HEK293T (cell line): ENCODE data around the gene ELP2.

Experiments used
- BHLHE40 ChIP-seq: fragments of 450-650 bp; IDR thresholded peaks from 2 replicates; pipeline ENCODE4 v1.6.1; 2016; ENCODE audit warnings: mild to moderate bottlenecking, moderate library complexity, borderline replicate concordance
- CTBP1 ChIP-seq: fragments of 450-650 bp; IDR thresholded peaks from 2 replicates; pipeline ENCODE4 v1.6.1; 2016; ENCODE audit warnings: borderline replicate concordance
- FOXA1 ChIP-seq: fragments of 450-650 bp; IDR thresholded peaks from 2 replicates; pipeline ENCODE4 v1.6.1; 2016; ENCODE audit warnings: mild to moderate bottlenecking
- FOXK2 ChIP-seq: fragments of 450-650 bp; IDR thresholded peaks from 2 replicates; pipeline ENCODE4 v1.6.1; 2016; ENCODE audit warnings: mild to moderate bottlenecking
- FOXM1 ChIP-seq: fragments of 450-650 bp; IDR thresholded peaks from 2 replicates; pipeline ENCODE4 v1.6.1; 2017; ENCODE audit warnings: mild to moderate bottlenecking, borderline replicate concordance
- HDGF ChIP-seq: fragments of 450-650 bp; IDR thresholded peaks from 2 replicates; pipeline ENCODE4 v1.6.1; 2017; ENCODE audit warnings: antibody characterized with exemption, borderline replicate concordance
- L3MBTL2 ChIP-seq: fragments of 450-650 bp; conservative IDR thresholded peaks from 2 replicates; pipeline ENCODE4 v1.6.1; 2016; ENCODE audit warnings: mild to moderate bottlenecking
- SP1 ChIP-seq: fragments of 450-650 bp; IDR thresholded peaks from 2 replicates; pipeline ENCODE4 v1.6.1; 2017
- SUZ12 ChIP-seq: fragments of 450-650 bp; IDR thresholded peaks from 2 replicates; pipeline ENCODE4 v1.6.1; 2016; ENCODE audit warnings: mild to moderate bottlenecking
- ZNF384 ChIP-seq: fragments of 450-650 bp; IDR thresholded peaks from 2 replicates; pipeline ENCODE4 v1.6.1; 2016

GRCh38 chr18:36186461-36187192 is 56.9 kb downstream of the ELP2 start:
- no peak for TF ChIP-seq SP1
- TF ChIP-seq FOXK2: no peak
- TF ChIP-seq L3MBTL2: peak; percentile 46; the same call in 1 of the 2 replicates
- TF ChIP-seq FOXA1: no peak
- no peak for TF ChIP-seq FOXM1
- no peak for TF ChIP-seq CTBP1
- TF ChIP-seq SUZ12: no peak
- no peak for TF ChIP-seq ZNF384
- TF ChIP-seq HDGF: no peak
- TF ChIP-seq BHLHE40: no peak
